Activated CD8-positive, alpha-beta memory T cell treated with anti-CD3 and anti-CD28 coated beads, Interleukin-2, amount 50 U/mL, for 24 hours (primary cell): ENCODE data around the gene SPAG16.

Source experiments
- DNase-seq: peaks from one replicate; pipeline ENCODE4 v3.0.0-alpha.2; 2020; ENCODE audit errors: extremely low read depth

SPAG16 gene

DNA sequence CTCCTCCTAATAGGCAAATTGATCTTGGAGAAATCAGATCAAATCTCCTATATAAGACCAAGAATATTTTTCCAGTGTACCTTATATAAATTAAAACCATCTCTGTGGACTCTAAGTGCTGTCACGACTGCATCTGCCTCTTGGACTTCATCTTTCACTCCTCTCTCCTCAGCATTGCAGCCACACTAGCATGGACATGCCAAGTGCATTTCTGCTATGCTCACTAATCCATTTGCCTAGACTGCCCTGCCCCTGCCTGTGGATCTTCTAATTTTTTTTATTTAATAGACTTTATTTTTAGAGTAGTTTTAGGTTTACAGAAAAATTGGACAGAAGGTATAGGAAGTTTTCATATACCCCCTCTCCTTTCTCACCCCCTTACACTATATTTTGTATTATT is 979.9 kb downstream of the SPAG16 start:
- DNase-seq, result no peak

DNA sequence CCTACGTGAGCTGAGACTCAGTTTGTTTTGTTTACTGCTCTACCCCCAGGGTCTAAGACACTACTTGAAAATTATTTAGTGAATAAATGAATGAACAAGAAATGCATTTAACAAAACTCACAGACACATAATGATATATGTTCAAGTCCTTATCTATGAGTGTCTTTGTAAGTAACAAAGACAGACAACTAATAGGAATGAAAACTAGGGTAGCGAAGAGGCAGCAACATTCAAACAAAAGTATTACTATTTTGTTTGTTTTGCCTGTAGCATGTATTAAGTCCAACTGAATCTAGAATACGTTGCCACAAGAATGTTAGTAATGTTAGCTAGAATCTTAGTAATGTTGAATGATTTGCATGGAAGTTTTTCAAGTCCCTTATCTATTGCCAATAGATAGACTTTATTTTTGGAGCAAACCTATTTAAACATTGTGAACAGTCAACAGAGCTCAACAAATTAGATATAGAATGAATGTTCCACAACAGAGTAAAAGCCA is 981.8 kb downstream of the SPAG16 start:
- DNase-seq, result no peak

DNA sequence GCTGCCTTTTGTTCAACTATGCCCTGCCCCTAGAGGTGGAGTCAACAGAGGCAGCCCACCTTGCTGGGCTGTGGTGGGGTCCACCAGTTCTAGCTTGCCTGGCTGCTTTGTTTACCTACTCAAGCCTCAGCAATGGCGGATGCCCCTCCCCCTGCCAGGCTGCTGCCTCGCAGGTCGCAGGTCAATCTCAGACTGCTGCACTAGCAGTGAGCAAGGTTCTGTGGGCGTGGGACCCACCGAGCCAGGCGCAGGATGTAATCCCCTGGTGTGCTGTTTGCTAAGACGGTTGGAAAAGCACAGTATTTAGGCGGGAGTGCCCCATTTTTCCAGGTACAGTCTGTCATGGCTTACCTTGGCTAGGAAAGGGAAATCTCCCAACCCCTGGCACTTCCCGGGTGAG is 993.6 kb downstream of the SPAG16 start:
- no peak for DNase-seq

DNA sequence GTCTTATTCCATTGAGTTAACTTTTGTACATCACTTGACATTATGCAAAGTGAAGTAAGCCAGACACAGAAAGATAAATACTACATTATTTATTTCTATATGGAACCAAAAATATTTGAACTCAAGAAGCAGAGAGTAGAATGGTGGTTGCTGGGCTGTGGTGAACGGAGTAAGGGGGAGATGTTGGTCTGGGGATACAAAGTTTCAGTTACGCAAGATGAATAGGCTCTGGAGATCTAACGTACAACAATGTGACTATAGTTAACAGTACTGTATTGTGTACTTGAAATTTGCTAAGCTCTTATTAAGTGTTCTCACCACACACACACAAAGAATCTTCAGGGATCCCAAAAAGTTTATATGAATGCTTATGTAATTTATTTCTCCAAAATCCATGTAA is 1001.7 kb downstream of the SPAG16 start:
- DNase-seq, result no peak

DNA sequence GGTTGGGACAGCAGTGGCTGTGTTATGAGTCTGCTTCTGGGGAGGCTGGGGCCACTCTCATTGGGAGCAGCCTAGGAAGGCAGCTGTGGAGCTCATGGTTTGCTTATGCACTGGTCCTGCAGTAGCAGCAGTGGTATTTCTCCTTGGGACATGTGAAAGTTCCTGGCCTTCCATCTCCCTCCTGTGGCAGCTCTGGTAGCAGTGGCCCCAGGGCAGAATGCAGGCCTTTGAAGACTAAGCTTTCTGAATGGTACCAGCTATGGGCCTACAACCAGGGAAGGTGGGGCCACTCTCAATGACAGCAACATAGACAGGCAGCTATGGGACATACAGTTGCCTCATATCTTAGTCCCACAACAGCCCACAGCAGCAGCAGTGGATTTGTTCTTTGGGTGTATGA is 1009.3 kb downstream of the SPAG16 start:
- no peak for DNase-seq

DNA sequence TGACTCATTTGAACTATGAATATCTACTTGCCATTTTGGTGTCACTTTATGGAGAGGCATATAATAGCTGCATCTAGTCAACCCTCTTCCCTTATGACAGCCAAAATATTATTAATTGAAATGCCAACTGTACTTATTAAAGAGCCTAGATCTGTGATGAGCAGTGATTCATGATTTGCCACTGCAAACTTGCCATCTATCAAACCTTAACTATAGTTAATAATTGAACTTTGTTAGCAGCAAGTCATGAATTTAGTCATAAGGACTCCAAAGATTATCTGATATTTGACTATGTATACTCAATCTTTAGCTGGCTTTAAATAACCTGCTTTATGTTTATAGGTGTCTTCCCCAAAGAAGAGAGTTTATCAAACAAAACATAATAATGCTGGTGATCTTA is 1010.2 kb downstream of the SPAG16 start:
- no peak for DNase-seq

DNA sequence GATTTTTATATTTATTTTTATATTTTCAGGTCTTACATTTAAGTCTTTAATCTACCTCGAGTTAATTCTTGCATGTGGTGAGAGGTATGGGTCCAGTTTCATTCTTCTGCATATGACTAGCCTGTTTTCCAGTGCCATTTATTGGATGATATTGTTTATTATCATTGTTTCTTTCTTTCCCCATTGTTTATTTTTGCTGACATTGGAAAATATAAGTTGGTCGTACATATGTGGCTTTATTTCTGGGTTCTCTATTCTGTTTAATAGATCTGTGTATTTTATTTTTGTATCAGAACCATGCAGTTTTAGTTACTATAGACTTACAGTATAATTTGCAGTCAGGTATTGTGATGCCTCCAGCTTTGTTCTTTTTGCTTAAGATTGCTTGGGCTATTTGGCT is 1013.2 kb downstream of the SPAG16 start:
- no peak for DNase-seq

DNA sequence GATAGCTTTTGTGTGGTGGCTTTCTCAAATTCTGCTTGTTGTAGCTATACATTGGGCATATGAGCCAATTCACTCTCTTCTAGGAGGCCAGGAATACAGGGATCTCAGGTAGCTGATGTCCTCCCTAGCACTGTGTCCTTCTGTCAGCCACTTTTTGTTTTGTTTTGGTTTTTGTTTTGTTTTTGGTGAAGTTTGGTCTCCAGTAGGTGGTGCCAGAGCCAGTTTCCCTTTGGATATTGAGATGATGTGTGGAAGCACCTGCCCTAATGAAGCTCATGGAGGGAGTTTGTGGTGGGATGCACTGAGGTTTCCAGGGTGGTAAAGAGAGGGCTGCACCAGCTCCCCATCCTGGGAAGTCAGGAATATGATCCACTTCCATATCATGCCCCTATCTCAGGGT is 1026.1 kb downstream of the SPAG16 start:
- no peak for DNase-seq

DNA sequence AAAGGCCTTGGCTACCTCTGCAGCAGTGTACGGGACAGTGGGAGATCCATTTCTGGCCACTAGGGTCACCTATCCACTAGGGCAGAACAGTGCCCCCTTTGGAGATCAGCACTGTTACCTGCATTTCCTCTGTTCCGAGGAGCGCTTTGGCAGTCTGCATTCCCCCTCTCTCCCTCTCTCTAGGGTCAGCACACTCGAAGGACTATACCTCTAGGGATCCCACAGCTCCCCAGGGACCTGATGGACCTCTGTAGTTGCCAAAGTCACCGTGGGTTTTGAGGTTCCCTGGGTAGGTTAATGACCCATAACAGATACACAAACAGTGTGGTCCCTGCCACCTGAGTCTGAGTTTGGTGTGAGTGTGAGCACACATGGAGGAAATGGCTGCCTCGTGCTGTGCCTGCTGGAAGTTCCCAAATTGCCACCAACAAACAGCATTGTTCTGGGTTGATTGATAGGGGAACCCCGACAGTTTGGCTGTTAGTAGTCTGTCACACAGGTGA is 1026.8 kb downstream of the SPAG16 start:
- DNase-seq, result no peak

DNA sequence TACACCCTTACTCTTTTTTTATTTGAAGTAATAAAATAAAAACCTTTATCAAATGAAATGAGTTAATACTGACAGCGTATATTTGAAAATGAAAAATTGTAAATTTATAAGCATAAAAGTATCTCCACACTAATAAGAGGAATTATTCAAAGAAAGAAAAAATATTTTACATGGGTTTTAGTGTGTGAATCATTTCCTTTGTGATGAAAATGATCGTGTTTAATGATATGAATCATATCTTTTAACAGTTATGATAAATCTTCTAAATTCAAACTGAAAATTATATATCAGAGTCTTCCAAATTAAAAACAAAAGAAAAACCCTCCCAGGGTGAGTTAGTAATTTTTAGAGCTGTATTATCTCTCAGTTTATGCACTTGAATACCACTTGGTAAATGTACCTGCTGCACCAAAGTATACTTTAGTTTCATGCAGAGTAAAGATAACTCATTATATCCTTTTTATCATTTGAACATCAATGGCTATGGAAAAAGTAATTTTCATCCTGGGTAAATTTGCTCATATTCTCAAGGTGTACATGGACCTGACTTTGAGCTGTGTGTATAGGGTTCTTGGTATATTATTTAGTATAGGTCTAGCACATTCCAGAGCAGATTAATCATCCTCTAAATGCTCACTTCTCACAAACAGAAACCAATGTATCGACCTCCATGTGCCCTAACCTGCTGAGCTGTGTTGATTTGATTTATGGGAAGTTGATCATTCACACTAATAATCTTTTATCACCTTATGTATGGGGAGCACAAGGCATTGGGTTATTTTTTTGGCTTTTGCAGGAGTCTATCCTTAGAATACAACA is 1027.9 kb downstream of the SPAG16 start:
- DNase-seq, result no peak

DNA sequence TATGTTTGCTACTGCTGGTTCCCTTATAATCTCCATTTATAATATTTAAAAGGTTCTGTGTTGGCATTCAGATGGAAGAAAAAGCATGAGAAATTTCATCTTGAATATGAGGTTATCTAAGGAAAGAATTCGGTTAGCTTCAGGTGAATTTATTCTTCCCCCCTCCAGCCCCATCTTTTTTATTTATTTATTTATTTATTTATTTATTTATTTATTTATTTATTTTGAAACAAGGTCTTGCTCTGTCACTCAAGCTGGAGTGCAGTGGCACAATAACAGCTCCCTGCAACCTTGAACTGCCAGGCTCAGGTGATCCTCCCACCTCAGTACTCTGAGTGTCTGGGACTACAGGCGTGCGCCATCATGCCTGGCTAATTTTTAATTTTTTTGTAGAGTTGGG is 1031.1 kb downstream of the SPAG16 start:
- DNase-seq, result no peak

DNA sequence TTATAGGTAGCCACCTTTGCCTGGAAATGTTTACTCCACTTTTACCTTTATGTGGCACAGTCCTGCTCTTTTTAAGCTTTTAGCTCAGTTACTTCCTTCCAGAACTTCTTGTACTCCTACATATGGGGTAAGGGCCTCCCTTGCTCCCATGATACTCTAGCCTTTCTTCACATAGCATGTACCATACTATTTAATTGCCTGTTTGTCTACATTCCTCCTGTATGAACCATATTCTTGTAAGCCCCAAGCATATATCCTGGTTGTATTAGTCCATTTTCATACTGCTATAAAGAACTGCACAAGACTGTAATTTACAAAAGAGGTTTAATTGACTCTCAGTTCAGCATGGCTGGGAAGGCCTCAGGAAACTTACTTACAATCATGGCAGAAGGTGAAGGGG is 1035.9 kb downstream of the SPAG16 start:
- DNase-seq, result no peak

DNA sequence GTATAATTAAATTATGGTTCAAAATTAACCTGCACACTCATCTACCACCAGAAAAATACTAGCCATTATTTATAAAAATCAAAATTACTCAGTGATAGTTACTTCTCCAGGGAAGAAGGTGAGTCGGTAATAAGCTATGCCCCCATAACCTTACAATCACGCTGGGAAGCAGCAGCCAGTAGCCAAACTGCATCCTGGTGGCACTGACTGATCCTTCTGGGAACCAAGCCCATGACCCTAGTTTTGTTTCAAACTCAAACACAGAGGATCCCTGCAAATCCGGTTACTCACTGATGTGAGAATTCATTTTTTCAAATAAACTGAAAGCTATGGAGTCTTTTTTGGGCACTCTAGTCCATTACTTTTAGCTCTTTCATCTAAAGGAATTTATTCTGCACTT is 1038.4 kb downstream of the SPAG16 start:
- no peak for DNase-seq

DNA sequence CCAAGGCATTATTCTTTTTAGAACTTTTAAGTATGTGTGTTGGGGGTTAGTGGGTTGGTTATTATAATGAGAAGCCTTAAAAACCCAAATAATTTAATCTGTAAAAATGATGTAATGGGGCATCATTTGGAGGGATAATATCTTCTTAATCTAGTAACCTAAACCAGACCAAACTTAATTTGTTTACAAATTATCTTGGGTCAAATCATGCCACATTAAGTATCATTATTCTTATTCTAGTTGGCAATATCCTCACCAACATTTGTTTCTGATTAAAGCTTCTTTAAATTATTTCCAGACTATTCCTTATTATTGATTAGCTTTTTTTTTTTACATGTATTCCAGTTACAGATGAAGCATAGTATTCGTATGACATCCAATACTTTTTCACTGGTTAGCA is 1041.1 kb downstream of the SPAG16 start:
- DNase-seq, result no peak

DNA sequence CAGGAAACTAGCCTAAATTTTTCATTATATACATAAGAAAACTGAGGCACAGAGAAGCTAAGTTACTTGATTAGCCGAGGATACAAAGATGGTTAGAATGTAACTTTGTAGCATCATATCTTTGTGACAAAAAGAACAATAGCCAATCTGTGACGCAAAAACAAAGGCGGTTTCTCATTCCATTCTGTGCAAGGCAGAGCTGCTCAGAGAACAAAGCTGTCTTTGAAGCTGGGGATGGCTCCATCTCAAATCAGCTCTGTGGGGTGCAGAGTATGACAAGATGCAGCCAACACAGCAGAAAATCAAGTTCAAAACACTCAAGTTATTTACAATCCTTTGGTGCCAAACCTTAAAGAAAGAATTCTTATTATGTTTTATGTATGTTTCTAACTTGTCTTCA is 1044.7 kb downstream of the SPAG16 start:
- DNase-seq, result no peak

DNA sequence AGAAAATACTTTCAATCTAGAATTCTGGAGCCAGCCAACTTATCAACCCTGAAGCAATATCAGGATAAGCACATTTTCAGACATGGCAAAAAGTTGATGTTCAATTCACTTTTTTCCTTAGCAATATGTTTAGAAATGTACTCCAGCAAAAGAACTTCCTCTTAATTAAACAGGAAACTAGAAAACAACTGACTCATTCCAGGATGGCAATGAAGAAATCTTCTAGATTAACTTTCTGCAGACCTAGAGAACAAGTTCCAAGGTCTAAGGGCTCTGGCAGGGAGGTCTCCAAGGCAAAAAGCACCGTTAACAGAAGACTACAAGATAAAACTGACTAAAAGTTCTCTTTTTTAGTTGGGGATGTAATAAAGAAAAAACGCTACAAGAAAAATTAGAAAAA is 1057.4 kb downstream of the SPAG16 start:
- no peak for DNase-seq

DNA sequence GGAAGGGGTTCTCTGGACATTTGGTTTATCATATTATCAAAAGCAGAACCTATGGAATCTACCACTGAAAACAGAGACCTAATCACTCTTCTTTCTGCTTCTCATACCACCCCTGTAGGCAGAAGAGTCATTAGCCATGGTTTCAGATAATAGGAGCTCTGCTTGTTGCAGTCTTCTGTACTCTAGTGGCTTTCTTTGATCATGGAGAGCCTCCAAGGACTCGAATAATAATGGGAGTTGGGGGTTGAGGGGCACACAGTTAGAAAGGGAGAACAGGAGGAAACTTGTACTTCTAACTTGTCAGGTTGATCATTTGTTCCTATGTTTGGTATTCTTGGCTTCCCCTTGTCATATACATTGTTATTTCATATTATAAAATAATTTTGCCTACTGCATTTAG is 1074.2 kb downstream of the SPAG16 start:
- no peak for DNase-seq

DNA sequence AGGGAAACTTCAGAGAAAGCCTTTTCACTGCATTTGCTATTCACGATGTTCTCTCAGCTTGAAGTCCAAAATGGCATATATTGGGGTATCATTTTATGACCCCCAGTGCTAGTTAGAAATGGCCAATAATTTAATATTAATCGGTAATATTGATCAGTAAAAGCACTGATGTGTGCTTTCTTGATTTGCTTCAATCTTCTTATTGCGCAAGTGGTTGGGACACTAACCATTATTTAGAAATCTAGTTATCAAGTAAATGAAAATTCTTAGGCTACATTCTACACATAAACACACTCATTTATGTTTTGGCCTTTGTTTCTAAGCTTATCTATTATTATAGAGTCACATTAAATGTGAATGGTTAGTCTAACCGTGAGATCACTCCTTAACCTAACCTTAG is 1076.9 kb downstream of the SPAG16 start:
- no peak for DNase-seq

DNA sequence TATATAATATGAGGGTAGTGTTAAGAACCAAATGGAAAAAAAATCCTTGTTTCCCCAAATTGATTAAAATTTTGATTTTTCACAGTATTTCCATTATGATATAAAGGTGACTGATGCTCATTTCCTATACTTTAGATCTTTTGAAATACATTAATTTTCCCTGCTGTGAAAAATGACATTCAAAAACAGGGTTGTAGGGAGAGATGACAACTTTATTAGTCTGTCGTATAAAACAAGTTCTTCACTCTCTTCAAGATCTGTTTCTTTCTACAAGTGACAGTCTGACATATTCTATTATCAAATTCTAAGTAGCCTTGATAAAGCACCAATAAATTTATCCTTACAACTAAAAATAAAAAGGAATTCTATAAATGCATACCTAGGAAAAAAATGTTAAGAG is 1081.3 kb downstream of the SPAG16 start:
- no peak for DNase-seq

DNA sequence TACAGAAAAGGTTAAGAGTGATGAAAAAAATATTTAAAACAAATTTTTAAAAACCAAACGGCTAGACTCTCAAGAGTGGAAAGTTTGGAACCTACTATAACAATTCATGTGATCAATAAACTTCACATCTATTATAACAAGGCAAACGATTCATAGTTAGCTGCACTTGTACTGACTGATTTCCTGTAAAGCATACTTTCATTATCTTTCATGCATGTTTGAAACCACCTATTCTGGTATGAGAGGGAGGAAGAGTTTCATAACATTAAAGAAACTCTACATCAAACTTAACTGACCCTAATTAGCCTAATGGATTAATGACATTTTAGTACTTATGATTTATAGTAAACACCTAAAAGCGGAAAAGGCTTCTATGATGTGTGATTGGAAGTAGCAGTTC is 1082.9 kb downstream of the SPAG16 start:
- no peak for DNase-seq

DNA sequence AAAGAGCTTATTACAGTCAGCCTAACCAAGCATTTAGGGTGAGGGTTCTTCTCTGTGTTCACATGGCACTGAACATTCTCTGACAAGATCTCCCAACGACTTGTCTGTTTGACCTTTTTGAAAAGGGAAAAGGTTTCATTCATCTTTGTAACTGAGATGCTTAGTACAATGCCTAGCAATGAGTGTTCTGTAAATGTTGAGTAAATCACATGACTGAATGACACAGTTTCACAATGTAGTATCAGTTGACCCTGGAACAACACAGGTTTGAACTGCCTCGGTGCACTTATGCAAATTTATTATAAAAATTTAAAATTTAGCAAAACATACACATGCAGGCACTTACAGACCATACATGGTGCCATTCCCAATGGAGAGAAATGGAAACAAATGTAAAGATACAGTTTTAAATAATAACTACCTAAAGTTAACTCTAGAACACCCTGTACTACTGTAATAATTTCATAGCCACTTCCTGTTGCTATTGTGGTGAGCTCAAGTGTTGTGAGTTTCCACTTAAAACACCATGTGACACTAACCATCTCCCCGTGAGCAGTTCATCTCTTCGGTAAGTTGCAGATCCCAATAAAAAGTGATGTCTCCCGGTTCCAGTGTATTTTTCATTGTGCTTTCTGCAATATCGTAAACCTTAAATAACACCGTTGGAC is 1092.5 kb downstream of the SPAG16 start:
- no peak for DNase-seq

DNA sequence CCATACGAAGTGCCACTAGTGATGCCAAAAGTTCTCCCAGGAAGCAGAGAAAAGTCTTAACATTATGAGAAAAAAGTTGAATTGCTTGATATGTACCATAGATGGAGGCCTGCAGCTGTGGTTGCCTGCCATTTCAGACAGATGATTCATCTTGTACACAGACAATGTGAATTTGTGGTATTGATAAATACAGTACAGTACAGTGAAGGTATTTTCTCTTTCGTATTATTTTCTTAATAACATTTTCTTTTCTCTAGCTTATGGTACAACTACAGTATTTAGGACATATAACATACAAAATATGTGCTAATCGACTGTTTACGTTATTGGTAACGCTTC is 1093.0 kb downstream of the SPAG16 start:
- no peak for DNase-seq

DNA sequence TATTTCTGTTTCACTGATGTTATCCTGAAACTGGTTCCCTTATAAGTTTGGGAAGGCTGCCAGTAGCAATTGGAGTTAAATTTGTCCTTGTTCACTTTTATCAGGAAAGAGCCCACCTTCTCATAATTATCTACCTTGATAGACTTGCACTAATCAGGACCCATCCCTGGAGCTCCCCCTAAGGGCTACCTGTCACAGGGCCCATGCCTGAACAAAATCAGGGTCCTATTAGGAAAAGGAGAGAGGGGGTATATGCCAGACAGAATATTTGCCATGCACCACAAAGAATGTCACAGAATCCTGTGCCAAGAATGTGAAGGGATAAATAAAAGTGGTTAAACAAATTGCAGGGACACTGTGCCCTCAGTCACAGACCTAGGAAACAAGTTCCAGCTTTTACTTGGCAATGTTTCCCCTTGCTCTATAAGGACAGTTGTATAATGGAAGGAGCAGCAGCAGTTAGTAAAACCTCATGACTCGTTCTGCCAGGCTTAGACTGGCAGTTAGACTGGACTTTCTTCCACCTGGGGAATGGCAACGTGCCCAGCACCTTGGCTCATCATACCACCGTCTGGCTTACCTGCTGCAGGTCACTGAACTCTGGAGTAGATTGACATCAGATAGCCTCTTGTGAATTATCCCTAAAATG is 1094.3 kb downstream of the SPAG16 start:
- no peak for DNase-seq
